Type B pancreatic cell (in vitro differentiated cells): ENCODE data around the gene IGF2BP2. TPM values are rescaled to one million over a fixed set of nuclear protein-coding genes. Genes with fewer than 3 reads are reported as not detected.

ENCODE experiments used
- DNase-seq: peaks from one replicate; pipeline ENCODE4 v3.0.0; 2021; ENCODE audit warnings: mixed read lengths; ENCODE audit not compliant: unreplicated experiment; ENCODE audit errors: extremely low spot score
- H3K27ac Mint-ChIP-seq: 2 replicates; pipeline ENCODE4 v1.8.0; 2021; ENCODE audit warnings: mild to moderate bottlenecking, mixed read lengths
- H3K27me3 Mint-ChIP-seq: 2 replicates; pipeline ENCODE4 v1.8.0; 2021; ENCODE audit warnings: mixed read lengths
- H3K36me3 Mint-ChIP-seq: 2 replicates; pipeline ENCODE4 v1.8.0; 2021; ENCODE audit warnings: mixed read lengths
- H3K4me1 Mint-ChIP-seq: one replicate; pipeline ENCODE4 v1.8.0; 2021; ENCODE audit warnings: mixed read lengths; ENCODE audit not compliant: unreplicated experiment
- H3K4me3 Mint-ChIP-seq: 2 replicates; pipeline ENCODE4 v1.8.0; 2021; ENCODE audit warnings: mild to moderate bottlenecking, mixed read lengths
- H3K9me3 Mint-ChIP-seq: 2 replicates; pipeline ENCODE4 v1.8.0; 2021; ENCODE audit warnings: mixed read lengths
- total RNA-seq: library from RNA; stranded (reverse); gene quantifications from 2 replicates; pipeline ENCODE4 v1.2.1, GENCODE V29; 2021; ENCODE audit warnings: low replicate concordance
- TF ChIP-seq, protein P1 (sequence below): fragments of 200-600 bp; sonication (generic); conservative IDR thresholded peaks from 2 replicates; pipeline ENCODE4 v1.5.0; 2021; ENCODE audit warnings: antibody characterized with exemption, mild to moderate bottlenecking

Gene IGF2BP2
- total RNA-seq, 1 donor from 2014 or later, result 140 TPM

DNA sequence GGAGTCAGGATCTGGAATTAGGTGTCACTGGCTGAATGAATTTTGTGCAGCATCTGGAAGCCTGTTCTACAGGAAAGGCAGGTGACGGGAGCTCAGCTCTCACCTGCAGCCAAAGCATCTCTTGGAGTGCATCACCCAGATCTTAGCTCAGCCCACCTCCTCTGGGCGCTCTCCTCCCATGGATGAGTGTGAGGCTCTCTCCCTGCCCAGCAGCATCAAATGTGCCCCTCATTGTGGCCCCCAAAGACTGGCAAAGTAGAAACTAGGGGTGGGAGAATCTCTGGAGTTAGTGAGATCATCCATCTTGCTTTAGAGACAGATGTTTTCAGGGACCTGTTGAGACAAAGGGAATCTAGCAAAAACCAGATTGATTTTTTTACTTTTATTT is 170.1 kb downstream of the IGF2BP2 start:
- no peak for DNase-seq
- TF ChIP-seq, protein P1, sequence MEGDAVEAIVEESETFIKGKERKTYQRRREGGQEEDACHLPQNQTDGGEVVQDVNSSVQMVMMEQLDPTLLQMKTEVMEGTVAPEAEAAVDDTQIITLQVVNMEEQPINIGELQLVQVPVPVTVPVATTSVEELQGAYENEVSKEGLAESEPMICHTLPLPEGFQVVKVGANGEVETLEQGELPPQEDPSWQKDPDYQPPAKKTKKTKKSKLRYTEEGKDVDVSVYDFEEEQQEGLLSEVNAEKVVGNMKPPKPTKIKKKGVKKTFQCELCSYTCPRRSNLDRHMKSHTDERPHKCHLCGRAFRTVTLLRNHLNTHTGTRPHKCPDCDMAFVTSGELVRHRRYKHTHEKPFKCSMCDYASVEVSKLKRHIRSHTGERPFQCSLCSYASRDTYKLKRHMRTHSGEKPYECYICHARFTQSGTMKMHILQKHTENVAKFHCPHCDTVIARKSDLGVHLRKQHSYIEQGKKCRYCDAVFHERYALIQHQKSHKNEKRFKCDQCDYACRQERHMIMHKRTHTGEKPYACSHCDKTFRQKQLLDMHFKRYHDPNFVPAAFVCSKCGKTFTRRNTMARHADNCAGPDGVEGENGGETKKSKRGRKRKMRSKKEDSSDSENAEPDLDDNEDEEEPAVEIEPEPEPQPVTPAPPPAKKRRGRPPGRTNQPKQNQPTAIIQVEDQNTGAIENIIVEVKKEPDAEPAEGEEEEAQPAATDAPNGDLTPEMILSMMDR, result no peak
- peak overlapping the region; percentile 67 for H3K27ac Mint-ChIP-seq
- H3K4me1 Mint-ChIP-seq, result no peaks in the 10 kb centered on the region
- no peak overlapping the region for H3K4me3 Mint-ChIP-seq
- no peaks in the 10 kb centered on the region for H3K27me3 Mint-ChIP-seq
- H3K9me3 Mint-ChIP-seq, result no peaks in the 10 kb centered on the region
- H3K36me3 Mint-ChIP-seq, result peaks cover 20% of the 10 kb centered on the region

GRCh38 chr3:185653949-185654757 is 170.7 kb downstream of the IGF2BP2 start:
- Mint-ChIP-seq H3K4me1 (no peaks in the 10 kb centered on the region), H3K27me3 (no peaks in the 10 kb centered on the region), H3K36me3 (peaks cover 20% of the 10 kb centered on the region), H3K27ac (no peak overlapping the region), H3K4me3 (no peak overlapping the region), H3K9me3 (no peaks in the 10 kb centered on the region)
- DNase-seq, result no peak
- TF ChIP-seq, protein P1, result no peak

- TF ChIP-seq, protein P1, result no peak
- no peak overlapping the region for H3K4me3 Mint-ChIP-seq
- H3K27me3 Mint-ChIP-seq, result no peaks in the 10 kb centered on the region
- no peaks in the 10 kb centered on the region for H3K9me3 Mint-ChIP-seq
- H3K36me3 Mint-ChIP-seq, result peaks cover 31% of the 10 kb centered on the region
- H3K4me1 Mint-ChIP-seq, result no peaks in the 10 kb centered on the region
- DNase-seq, result no peak
- H3K27ac Mint-ChIP-seq, result no peak overlapping the region
Measured at GRCh38 chr3:185651971-185652370, 172.9 kb downstream of the IGF2BP2 start.

DNA sequence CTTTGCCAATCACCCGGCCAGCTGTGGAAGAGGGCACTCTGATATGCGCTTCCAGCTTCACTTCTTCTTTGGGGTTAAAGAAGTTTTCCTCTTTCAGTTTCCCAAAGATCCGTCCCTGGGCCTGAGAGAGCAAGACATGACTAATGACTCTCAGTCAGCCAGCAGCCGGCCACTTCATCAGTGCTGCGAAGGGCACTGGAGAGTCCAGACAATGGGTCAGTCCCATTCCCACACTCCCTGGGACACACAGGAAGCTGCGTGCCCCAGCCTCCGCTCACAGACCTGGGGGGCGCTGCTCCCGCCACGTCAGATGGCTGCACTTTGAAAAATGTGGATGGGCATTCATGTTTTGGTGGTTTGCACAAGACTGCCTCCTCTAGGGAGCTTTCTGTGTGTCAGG is 175.4 kb downstream of the IGF2BP2 start:
- Mint-ChIP-seq H3K4me1 (no peaks in the 10 kb centered on the region), H3K4me3 (no peak overlapping the region), H3K9me3 (no peaks in the 10 kb centered on the region), H3K27ac (no peak overlapping the region), H3K27me3 (no peaks in the 10 kb centered on the region), H3K36me3 (peaks cover 29% of the 10 kb centered on the region)
- no peak for DNase-seq
- TF ChIP-seq, protein P1, result no peak

DNA sequence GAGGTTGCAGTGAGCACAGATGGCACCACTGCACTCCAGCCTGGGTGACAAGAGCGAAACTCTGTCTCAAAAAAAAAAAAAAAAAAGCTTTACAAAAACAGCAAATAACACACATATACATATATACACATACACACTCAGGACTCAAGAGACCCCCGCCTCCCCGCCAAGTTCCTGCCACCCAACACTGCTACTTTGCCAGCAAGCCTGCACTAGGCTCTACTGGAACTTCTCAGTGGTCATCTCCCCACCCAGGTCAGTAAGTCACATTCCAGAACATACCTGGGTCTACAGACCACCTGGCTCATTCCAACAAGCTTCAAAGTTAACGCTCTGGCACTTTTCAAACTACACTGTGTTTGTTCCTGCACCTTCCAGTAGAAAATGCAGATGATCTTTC is 176.4 kb downstream of the IGF2BP2 start:
- no peak for DNase-seq
- no peak overlapping the region for H3K4me3 Mint-ChIP-seq
- peaks cover 29% of the 10 kb centered on the region for H3K36me3 Mint-ChIP-seq
- H3K9me3 Mint-ChIP-seq, result no peaks in the 10 kb centered on the region
- no peaks in the 10 kb centered on the region for H3K27me3 Mint-ChIP-seq
- no peaks in the 10 kb centered on the region for H3K4me1 Mint-ChIP-seq
- TF ChIP-seq, protein P1, result no peak
- peak overlapping the region; percentile 72 for H3K27ac Mint-ChIP-seq

DNA sequence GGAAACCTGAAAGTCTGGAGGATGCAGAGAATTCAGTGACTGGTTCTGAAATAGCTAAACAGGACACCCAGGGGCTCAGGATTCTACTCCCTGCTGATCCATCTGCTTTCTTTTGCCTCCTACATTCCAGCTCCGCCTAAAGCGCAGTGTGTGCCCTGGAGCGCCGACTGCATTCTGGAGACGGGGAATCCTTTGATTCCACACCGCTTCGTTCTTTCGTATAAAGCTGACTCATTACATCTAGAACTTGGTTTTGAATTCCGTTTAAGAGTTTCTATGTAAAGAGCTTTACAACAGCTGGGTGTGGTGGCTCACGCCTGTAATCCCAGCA is 177.0 kb downstream of the IGF2BP2 start:
- no peak for DNase-seq
- Mint-ChIP-seq H3K4me1 (no peaks in the 10 kb centered on the region), H3K36me3 (peaks cover 29% of the 10 kb centered on the region), H3K4me3 (no peak overlapping the region), H3K9me3 (no peaks in the 10 kb centered on the region), H3K27me3 (no peaks in the 10 kb centered on the region), H3K27ac (no peak overlapping the region)
- TF ChIP-seq, protein P1, result no peak
